HG03432 (cell line): ENCODE results near the gene GPR37.

Source experiments
- ATAC-seq: cut with Tn5 transposase; IDR thresholded peaks from one replicate; pipeline ENCODE4 v1.9.1; 2021; ENCODE audit warnings: mild to moderate bottlenecking, moderate library complexity; ENCODE audit not compliant: unreplicated experiment

The GPR37 gene

DNA sequence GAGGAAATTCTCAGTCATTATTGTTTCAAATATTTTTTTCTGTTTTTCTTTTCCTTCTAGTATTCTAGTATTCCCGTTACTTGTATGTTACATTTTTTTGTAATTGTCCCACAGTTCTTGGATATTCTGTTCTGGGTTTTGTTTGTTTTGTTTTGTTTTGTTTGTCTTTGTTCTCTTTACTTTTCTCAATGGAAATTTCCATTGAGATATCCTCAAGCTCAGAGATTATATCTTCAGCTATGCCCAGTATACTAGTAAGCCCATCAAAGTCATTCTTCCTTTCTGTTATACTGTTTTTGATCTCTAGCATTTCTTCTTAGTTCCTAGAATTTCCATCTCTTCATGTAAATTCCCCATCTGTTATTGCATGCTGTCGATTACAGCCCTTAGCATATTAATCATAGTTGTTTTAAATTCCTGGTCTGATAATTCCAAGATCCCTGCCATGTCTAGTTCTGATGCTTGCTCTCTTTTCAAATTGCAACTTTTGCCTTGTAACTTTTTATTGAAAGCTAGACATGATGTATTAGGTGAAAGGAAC lies 27.8 kb downstream of the GPR37 start:
- no peak for ATAC-seq

DNA sequence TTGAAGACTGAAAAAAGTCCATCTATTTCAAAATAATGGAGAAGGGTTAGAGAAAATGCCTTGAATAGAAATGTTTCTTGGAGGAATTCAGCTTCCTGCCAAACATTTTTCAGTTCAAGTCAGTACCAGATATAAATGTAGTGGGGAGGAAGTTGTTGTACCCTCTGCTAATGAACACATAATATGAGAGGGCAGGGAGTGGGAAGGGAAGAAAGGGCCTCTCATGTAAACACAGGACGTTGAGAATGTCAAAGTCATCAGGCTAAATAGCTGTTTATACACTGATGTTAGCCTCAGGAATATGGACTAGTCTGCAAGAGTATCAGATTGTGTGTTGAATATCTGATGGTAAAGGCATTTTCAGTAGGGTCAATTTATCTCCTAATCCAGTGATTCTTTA lies 37.0 kb downstream of the GPR37 start:
- ATAC-seq = no peak

DNA sequence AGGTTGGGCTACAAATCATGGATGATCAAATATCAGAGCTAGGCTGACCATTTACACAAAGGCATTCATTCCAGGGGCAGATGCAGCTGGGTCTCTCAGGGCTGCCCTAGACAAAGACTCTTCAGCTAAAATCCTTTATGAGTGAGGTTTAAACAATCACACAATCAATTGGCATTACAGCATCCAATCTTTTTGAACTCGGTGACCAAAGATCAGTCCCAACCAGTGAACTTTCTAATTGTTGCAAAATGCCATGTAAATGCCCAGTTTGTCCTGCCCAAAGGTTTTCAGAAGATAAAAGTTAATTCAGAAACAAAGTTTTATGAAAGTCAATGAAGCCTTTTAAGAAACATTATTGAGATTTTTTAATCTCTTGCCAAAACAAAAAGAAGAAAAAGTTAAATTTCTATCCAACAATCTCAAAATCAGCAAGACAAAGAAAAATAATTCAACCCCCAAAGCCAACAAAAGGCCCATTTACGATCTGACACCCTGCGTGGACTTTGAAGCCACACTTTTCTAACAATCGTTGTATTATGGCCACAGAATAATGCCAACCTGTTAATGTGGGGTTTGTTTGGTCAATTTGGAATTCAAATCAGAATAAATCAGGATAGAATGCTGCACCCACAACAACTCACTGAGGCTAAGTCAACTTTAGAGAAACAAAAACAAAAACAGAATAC lies 40.9 kb downstream of the GPR37 start:
- ATAC-seq = no peak

DNA sequence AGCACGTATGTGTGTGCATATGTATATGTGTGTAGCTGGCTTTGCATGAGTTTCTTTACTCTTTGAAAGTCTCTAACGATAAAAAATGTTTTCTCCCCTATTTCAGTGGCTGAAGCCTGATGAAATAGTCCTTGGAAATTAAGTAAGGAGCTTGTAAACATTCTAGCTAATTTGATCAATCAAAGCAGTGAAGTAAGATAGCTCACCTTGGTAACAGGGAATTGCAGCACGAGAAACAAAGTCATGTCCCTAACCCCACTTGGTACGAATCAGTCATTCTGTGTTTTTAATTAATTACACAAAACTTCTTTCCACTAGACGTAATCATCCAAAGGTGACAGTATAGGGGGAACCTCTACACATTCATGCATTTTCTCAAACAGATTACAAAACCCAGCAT lies 41.5 kb downstream of the GPR37 start:
- ATAC-seq = no peak

DNA sequence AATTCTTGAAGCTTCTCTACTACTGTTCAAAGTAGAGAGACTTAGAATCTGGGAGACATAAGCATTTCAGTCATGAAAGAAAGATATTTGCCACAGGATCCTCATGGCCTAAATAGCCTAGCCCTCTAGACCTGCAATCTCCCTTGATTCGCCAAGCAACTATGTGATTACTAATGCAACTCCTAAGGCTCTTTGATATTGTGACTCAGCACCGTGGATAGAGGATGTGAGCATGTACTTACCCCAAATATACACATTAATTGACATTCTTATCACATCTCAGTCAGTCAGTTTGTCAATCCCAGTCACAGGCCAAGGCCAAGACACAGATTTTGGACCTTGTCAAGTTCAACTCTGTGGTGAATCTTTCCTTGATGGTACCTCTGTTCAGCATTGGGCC lies 42.6 kb downstream of the GPR37 start:
- ATAC-seq = no peak

DNA sequence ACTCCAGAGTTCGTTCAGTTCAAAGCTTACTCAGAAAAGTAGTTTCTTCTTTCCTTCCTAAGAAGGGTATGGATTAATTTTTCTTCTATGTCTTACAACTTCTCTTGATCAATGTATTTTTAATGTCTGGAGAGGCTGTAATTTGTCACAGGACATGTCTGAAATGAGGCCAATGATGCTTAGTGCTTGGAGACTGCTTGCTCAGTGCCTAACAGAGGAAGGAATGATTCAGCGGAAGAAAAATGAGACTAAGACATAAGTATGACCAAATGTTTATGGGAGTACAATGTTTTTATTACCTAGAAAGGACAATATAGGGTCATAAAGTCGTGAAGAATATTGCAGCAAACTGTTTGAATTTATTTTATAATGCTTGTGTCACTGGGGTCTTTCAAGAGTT lies 43.3 kb downstream of the GPR37 start:
- no peak for ATAC-seq

DNA sequence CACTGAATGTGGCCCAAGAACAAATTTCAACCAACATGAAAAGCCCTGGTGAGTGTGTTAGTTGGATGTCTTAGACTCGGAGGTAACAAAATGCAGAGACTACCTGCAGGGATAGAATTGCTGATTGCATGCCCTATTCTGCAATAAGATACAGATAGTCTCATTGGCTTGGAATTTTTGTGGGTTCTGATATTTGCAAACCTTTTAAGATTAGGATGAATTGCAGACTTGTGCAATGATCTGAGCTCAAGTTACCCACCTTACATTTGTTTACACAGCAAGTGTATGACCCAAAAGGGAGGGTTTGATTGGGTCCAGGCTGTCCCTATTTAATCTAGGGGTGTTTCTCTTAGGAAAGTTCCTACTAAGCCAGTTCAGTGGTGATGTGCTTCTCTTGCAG lies 45.4 kb downstream of the GPR37 start:
- no peak for ATAC-seq

DNA sequence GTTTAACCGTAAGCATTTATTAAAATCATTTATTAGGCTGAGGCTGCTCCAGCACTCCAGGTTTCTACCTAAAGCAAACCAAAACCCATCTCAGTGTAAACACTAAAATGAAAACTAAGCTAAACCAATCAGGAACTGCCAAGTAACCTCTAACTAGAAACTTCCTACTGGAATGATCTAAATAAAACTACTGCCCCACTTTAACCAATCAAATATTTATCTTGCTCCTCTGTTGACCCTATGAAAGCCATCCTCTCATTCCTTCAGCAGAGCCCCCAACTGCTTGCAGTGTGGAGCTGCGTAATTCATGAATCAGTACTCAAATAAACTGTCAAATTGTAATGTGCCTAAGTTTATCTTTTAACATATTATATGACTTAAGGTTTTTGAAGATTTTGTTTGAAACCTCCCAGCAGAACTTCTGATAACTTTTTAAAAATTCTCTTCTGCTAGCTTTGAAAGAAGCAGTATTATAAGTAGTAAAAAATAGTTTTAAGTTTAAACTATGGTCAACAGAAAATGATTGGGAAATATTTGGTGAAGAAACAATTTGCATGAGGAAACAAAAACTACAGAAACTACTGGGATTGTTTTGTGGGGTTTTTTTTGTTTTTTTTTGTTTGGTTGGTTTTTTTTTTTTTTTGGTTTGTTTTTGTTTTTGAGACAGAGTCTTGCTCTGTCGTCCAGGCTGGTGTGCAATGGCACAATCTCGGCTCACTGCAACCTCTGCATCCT lies 47.4 kb downstream of the GPR37 start:
- ATAC-seq = no peak

DNA sequence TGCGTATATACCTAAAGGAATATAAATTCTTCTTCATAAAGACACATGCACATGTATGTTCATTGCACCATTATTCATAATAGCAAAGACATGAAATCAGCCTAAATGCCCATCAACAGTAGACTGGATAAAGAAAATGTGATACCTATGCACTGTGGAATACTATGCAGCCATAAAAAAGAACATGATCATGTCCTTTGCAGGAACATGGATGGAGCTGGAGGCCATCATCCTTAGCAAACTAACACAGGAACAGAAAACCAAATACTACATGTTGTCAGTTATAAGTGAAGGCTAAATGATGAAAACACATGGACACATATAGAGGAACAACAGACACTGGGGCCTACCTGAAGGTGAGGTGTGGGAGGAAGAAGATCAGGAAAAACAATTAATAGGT lies 48.7 kb downstream of the GPR37 start:
- ATAC-seq = no peak

DNA sequence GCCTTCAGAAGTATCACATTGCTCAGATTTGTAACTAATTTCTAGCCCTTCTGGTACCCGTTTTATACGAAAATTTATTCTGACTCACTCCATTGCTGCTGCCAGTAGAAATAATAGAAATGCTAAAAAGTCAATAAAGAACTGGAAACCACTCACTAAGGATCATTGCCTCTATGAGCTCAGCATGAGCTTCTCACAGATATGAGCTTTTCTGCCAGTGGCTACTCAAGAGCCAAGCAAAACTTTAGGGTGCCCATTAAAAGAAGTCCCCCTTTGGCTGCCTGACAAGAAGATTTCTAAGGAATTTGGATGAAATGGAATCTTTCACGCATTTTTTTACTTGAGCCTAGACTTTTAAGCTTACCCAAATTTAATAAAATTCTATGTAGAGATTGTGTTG lies 52.5 kb downstream of the GPR37 start:
- ATAC-seq = no peak

DNA sequence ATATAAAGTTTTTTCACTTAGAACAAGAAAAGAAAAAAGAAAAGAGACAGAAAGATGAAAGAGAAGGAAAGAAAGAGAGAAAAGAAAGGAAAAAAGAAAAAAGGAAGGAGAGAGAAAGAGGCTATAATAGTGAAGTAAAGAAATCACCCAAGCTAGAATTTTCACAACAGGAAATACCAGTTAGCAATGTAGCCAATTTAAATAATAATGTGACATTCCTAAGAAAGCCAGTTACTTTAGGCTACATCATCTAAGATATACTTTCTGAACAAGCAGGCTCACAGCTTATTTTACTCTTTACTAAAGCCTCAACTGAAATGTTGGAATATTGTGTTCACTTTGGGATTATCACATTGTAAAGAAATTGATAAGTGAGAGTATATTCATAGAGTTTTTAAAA lies 53.6 kb downstream of the GPR37 start:
- no peak for ATAC-seq

DNA sequence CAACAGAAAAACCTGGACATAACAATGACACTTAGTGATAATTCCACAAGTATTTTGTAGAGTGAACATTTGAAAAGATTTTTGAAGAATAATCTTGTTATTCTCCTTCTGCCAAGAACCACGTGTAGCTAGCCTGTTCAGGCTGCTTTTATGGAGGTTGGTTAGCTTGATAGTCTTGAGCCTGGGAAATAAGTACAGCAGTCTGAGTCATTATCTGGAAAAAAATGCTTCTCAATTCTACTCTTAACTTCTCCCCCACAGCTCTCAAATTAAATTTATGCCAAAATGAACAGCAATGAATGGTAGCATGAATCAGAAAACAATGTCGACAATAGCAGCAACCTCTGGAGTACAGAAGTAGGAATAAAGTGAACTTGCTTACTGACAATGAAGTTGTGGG lies 63.2 kb downstream of the GPR37 start:
- ATAC-seq = no peak

DNA sequence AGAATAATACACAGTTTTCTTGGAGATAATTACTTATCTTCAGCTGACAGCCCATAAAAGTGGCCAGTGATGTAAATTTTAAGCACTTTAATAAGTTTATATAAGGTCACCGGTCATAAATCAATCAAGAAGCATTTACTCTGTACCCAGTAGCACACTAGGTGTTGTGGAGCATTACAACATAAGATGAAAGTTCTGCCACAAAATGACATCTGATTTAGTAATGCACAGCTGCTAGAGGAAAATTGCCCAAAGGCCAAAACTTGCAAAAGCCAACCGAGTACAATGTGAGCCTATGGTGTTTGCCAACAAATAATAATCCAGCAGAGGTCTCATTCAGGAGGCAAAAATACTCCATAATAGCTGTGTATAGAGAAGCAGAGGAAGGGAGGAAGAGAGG lies 63.6 kb downstream of the GPR37 start:
- no peak for ATAC-seq

DNA sequence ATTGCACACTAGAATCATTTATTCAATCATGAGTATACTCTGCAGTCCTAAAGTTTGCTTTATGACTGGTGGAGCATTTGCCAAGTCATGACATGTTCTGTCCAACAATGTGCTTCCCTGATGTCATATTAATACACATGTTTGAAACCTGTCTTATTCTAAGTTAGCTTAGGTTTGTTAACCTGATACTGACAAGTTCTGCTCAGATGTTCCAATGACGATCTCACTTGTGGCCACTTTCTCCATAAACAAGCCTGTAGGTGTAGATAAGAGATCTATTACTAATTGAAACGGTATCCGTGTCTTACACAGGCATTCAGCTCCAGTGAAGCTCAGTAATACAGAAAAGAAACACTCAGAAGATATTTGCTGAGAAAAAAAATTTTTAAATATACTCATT lies 64.9 kb downstream of the GPR37 start:
- ATAC-seq = no peak

DNA sequence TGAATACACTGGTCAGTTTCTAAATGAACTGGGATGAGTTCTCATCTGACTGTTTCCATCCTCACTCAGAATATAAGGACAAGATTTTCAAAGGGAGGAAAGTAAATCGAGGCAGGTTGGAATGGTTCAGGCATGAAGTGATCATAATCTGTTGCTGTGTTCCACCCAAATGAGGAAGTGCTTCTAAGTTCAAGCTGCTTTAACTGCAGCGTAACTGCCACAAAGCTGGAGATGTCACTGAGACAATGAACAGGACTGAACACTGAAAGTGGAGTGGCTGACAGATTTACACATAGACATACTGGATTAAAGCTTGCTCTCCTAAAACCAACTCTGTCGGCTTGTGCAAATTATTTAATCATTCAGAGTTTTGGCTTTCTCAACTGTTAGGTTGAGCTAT lies 66.6 kb downstream of the GPR37 start:
- no peak for ATAC-seq

DNA sequence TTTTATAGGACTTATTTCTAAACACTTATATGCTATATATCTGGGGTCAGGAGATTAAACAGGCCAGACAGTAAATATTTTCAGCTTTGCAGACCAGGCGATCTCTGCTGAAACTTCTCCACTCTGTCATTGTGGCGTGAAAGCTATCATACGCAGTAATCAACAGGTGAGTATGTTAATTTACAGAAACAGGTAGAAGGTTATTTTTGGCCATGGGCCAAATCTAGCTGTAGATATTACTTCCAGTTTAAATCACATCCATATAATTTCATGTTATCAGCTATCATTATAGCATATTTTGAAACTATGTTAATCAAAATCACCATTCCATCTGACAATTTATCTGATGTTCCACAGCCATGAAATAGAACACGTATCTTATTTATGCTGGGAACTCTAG lies 67.8 kb downstream of the GPR37 start:
- ATAC-seq = no peak
